ENCODE results near the gene ARMC10.
"Not testable (repeated sequence)": the region's sequence is repeated elsewhere in the genome, so short reads cannot be mapped to it uniquely, and the experiment has no call there.

The ARMC10 gene

DNA sequence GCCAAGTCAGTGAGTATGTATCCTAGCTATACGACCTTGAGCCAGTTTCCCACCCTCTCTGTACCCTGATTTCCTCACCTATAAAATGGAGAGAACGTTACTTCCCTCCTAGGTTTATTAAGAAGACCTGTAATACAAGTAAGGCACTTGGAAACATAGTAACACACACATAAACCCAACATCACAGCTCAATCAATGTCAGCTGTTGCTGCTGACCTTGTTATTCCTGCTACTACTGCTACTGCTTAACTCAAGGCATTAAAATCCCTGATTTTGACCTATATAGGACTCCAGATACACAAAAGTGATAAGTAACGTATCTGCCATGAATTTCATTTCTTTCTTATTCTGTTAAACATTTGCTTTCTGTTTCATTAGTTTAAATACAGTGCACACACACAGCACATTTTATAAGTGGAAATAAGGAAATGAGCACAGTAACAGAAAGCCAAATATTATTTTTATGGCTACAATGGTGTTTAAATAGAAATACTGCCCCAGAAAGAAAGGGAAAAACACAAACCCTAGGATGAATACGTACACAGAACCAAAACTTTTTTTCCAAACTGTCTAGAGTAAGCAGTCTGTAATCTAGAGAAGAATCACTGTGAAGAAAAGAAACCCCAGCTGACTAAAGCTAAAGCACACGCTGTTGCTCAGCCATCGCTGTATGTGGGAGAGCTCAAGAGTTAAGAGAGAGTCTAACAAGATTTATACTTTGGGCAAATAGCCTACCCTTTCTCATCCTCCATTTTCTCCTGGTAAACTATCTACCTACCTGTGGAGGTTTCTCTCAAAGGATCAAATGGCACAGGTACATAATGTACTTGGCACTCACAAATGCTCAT lies 55.0 kb downstream of the ARMC10 start:
- no peak for DNase-seq

DNA sequence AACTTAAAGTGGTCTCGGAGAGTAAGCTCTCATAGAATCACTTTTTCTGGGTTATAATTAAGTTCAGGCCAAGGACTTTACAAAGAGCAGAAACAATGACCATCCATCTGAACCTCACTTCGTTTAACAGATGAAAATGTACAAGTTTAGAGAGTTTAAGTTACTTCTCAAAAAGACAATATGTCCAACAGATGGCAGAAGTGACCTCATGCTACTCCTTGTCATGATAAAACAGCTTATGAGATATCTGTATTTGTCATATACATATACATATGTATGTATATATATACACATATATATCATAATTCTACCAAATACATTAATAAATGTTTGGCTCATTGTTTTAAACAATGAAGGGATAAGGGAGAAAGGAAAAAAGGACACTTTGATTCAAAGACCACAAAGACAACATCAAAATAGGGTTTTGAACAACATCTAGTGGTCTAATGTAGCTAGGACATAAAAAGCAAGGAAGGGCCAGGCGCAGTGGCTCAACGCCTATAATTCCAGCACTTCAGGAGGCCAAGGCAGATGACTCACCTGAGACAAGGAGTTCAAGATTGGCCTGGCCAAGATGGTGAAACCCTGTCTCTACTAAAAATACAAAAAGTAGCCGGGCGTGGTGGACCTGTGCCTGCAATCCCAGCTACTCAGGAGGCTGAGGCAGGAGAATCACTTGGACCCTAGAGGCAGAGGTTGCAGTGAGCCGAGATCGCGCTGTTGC lies 56.1 kb downstream of the ARMC10 start:
- no peak for DNase-seq

DNA sequence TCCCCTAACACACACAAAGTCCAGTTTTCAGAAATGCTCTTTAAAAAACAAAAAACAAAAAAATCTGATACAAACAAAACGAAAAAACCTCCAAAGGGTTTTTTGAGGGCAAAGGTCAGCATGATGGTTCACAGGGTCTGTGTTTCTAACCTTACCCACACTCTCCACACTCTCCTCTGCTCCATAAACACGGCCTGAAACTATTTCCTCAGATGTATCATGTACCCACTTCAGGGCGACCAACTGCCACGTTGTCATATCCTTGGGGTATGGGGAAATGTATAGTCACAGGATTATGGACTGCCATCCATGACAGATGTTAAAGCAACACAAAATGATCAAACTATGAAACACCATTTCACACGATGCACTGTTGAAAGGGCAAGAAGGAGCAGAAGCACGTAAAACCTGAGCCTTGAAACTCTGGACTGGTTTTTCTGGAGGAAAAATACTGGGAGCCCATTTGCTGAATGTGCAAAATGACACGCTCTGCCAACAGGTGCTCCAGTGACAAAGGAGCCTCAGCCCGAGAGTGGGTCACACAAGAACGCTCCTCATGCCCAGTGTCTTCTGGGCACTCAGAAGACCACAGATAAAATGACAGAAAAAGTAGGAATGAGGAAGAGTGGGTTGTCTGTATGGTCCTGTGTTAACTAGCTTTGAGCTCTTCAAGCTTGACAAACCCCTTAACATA lies 58.2 kb downstream of the ARMC10 start:
- no peak for DNase-seq

DNA sequence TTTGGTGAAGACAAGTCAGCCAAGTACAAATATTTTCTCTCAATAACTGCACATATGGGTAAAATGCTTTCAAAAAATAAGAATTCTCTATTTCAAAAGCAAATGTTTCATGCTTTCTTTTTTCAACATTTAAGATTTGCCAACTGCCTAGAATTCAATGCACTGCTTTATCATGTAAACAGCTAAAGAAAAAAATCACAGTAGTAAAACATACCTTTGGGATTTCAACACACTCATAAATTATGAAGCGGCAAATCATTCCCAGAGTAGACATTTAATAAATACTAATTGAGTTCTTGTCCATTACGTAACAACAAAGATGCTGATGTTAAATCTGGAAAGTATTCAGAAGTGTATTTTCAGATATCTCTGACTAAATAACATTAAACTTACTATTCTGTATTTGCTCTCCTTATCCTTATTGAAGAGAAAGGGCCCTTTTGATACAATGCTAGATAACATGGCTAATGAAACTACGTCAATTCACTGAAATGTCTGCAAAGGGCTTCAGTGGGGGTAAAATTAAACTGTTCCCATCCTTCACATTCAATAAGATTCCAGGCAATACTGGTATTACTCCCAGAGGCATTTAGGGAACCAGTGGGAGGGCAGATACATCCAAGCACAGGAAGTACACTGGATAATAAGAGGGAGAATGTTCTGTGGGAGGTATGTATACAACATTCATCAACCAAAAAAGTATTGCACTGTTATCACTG lies 60.1 kb downstream of the ARMC10 start:
- DNase-seq: no peak

DNA sequence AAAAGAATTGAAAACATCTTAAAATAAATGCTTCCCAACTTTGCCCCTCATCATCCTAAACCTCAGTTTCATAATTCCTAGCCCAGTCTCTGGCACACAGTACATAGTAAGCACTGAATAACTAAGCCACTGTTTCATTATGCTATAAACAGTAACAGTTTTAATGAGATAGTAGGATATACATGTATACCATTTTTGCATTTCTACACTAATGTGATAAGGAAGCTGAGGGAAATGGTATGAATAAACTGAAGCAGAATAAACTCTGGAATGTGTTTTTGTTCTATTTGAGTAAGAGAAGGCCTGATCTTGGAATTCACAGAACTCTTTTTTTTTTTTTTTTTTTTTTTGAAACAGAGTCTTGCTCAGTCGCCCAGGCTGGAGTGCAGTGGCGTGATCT lies 65.1 kb downstream of the ARMC10 start:
- DNase-seq: no peak

DNA sequence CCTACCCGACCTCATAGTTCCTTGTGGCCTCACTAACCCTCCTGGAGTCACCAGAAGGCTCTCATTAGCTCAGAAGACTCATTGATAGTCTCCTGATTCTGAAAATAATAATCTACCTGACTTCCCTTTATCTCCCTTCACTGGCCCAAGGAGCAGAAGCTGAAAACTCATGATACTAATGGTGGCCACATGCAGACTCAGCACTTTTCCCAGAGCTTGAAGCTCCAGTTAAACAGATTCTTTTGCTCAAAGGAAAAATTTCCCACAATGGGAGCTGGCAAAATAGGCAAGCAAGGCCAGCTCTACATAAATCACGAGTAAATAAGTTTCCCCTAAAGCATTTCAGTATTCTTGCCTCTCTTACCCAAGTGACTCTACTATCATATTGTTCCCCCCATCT lies 65.7 kb downstream of the ARMC10 start:
- DNase-seq: no peak

DNA sequence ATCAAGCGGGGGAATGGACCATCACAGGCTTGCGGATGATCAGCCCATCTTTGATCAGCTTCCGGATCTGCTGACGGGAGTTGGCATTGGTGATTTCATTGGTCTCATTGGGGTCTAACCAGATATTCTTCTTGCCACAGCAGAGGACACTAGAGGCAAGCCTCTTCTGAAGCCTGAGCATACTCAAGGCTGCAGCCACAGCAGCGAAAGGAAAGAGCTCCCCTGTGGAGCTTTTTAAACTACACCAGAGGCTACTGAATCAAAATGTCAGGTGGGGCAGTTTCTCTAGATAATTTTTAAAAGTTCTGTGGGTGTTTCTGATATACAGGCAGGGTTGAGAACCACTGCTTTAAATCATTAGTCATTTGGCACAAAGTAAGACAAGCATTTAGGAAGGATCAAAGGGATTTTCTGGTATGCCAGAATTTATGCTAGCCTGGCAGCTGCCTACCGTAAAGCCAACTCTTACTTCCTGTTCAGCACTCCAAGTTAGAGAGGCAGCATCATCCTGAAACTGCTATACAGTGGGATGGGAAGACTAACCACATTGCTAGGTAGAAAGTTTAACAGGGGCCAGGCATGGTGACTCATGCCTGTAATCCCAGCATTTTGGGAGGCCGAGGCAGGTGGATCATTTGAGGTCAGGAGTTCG lies 66.9 kb downstream of the ARMC10 start:
- DNase-seq: no peak

DNA sequence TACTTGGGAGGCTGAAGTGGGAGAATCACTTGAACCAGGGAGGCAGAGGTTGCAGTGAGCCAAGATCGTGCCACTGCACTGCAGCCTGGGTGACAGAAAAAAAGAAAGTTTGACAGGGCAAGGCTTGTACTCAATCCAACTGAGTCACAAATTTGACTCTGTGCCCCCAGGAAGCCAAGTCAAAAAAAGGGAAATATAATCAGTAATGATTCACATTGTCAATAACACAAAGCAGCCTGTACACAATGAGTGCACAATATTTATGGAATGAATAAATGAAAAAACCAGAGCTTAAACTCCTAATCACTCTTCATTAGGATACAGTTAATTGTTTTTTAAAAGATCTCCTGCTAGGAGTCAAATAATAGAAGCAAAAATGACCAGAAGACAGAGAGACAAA lies 67.6 kb downstream of the ARMC10 start:
- DNase-seq: no peak

DNA sequence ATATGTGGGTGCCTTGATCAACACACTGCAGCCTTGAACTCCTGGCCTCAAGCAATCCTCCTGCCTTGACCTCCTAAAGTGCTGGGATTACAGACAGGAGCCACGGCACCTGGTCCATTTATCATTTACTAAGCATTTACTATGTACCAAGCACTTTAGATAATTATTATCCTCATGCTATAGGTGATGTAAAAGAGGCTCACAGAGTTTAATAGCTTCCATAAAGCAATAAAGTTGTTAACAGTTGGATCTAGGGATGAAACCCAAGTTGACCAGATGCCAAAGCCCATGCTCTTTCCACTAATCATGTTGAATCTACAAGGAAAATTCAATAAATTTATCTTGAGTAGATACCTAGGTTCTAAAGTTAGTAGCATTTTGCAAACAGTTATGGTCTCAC lies 68.9 kb downstream of the ARMC10 start:
- DNase-seq: no peak

DNA sequence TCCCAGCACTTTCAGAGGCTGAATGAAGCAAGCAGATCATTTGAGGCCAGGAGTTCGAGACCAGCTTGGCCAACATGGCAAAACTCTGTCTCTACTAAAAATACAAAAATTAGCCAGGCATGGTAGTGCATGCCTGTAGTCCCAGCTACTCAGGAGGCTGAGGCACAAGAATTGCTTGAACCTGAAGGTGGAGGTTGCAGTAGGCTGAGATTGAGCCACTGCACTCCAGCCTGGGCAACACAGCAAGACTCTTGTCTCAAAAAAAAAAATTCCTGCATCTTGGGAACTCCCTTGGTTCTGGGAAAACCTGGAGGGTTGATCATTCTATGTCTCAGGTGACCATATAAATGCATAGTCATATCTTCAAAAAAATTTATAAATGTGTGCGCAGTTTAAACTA lies 69.8 kb downstream of the ARMC10 start:
- not testable (repeated sequence) for DNase-seq

DNA sequence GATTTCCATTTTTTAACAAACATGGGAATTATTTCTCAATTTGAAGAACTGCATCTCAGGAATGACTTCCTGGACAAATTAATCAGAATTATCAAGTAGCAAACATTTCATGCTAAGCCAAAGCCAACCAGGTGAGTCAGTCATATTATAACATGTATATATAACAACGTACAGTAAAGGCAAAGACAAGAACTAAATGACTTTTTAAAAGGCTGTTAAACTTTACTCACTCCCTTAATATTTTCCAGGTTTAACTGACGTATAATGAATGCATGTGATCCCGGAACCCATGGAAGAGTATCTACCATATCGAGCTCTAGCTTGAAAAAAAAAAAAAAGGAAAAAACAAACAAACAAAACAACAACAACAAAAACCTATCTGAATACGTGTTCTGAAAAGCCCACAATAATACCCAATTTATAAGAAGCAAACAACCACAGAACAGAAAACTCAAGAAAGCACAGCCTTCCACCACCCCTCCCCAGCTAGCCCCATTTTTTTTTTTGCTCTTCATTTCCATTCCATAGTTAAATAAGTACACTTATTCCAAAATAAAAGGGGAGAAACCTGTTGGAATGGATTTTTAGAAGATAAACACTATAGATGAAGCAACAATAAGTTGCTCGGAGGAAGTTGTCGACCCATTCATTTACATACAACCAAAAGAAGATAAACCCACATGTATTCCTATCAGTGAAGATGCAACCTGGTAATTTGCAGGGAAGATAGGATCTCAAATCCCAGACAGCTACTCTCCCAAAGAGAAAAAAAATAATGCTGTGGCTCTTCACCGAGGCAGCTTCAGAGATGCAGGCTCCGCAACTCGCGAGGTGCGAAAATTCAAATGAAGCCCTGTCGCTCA lies 73.4 kb downstream of the ARMC10 start:
- DNase-seq: no peak
